ENCODE results near the gene PSMA5. TPM values are rescaled to one million over a fixed set of nuclear protein-coding genes. Genes with fewer than 3 reads are reported as not detected.

PSMA5 gene
- total and polyA plus RNA-seq, 5 experiments from 2014 or later, result 71.1 to 93.9 (median 74.5) TPM

GRCh38 chr1:109425391-109426280 lies 612 bp downstream of the PSMA5 start:
- POLR2A ChIA-PET, result interaction anchor here (0.8 to 4.5 kb wide), 20 partner anchors 14 to 913 kb away, joined by 3 to 39 read pairs (median 4); partner anchors contain the start of genes AMIGO1, ATXN7L2, CYB561D1 and GNAI3

GRCh38 chr1:109423498-109423897 lies 2.8 kb downstream of the PSMA5 start:
- DNase-seq (no peak), ATAC-seq (no peak)
- H3K27me3 Mint-ChIP-seq, result no peaks in the 10 kb centered on the region
- peak overlapping the region; percentile 77 to 99 (median 98) for H3K27ac Mint-ChIP-seq
- H3K4me1 Mint-ChIP-seq, result peaks cover 24 to 57% (median 44%) of the 10 kb centered on the region in 4 donors
- peaks cover 0 to 46% (median 8%) of the 10 kb centered on the region in 3 donors for H3K36me3 Mint-ChIP-seq
- no peaks in the 10 kb centered on the region for H3K9me3 Mint-ChIP-seq
- POLR2A ChIA-PET, result interaction anchor here (0.6 to 4.5 kb wide), 2 partner anchors 60 to 311 kb away, joined by 3 to 39 read pairs; partner anchors contain the start of gene ATXN7L2
- peak overlapping the region in 9 of 10 donors; percentile 36 to 98 (median 72) for H3K4me3 Mint-ChIP-seq

More at GRCh38 chr1:109425391-109426280, 612 bp downstream of the PSMA5 start:
- Mint-ChIP-seq H3K27ac (peak overlapping the region; percentile 77 to 99 (median 98)), H3K36me3 (peaks cover 0 to 26% (median 1%) of the 10 kb centered on the region in 3 donors), H3K27me3 (no peaks in the 10 kb centered on the region), H3K4me3 (peak overlapping the region; percentile 94 to 99 (median 97)), H3K4me1 (peaks cover 24 to 49% (median 42%) of the 10 kb centered on the region in 4 donors), H3K9me3 (no peaks in the 10 kb centered on the region)
- DNase-seq (peak in 6 of 10 donors; percentile 13 to 73 (median 58)), ATAC-seq (peak; percentile 36 to 50)

GRCh38 chr1:109412551-109412950 lies 13.7 kb downstream of the PSMA5 start:
- Mint-ChIP-seq H3K36me3 (peaks cover 11 to 99% (median 39%) of the 10 kb centered on the region in 3 donors), H3K27ac (peak overlapping the region in 2 of 10 donors; percentile 37 to 66), H3K4me1 (peaks cover 28 to 61% (median 44%) of the 10 kb centered on the region in 4 donors), H3K4me3 (no peak overlapping the region), H3K27me3 (no peaks in the 10 kb centered on the region), H3K9me3 (no peaks in the 10 kb centered on the region)
- ATAC-seq (no peak), DNase-seq (no peak)
- POLR2A ChIA-PET, result interaction anchor here (0.5 to 0.8 kb wide), 2 partner anchors 13 to 101 kb away, joined by 3 to 6 read pairs; no protein-coding TSS in a partner anchor

- Mint-ChIP-seq H3K4me3 (peak overlapping the region in 4 of 10 donors; percentile 6 to 42 (median 19)), H3K27ac (peak overlapping the region; percentile 23 to 89 (median 78)), H3K4me1 (peaks cover 11 to 34% (median 18%) of the 10 kb centered on the region in 4 donors), H3K36me3 (peaks cover 6 to 86% (median 25%) of the 10 kb centered on the region in 3 donors), H3K9me3 (no peaks in the 10 kb centered on the region), H3K27me3 (no peaks in the 10 kb centered on the region)
- no peak for DNase-seq
- POLR2A ChIA-PET, result no interaction called here
- peak in 1 of 2 donors; percentile 39 for ATAC-seq
Observed at GRCh38 chr1:109404838-109405237, 21.4 kb downstream of the PSMA5 start.

- Mint-ChIP-seq H3K4me3 (no peak overlapping the region), H3K27ac (peak overlapping the region in 2 of 10 donors; percentile 31 to 36), H3K4me1 (peaks cover 14 to 34% (median 23%) of the 10 kb centered on the region in 4 donors), H3K27me3 (peaks cover 0 to 4% (median 1%) of the 10 kb centered on the region in 5 donors), H3K9me3 (no peaks in the 10 kb centered on the region), H3K36me3 (peaks cover 0 to 57% (median 13%) of the 10 kb centered on the region in 3 donors)
- no peak for DNase-seq
- POLR2A ChIA-PET, result interaction anchor here (0.7 to 1.0 kb wide), 3 partner anchors 23 to 143 kb away, joined by 3 to 4 read pairs (median 4); no protein-coding TSS in a partner anchor
- ATAC-seq, result no peak
Observed at GRCh38 chr1:109402025-109402424, 24.2 kb downstream of the PSMA5 start.

GRCh38 chr1:109400035-109400655 lies 26.1 kb downstream of the PSMA5 start:
- Mint-ChIP-seq H3K4me1 (peaks cover 11 to 34% (median 25%) of the 10 kb centered on the region in 4 donors), H3K27me3 (peaks cover 13 to 20% (median 17%) of the 10 kb centered on the region in 5 donors), H3K27ac (no peak overlapping the region), H3K9me3 (no peaks in the 10 kb centered on the region), H3K4me3 (no peak overlapping the region), H3K36me3 (peaks cover 0 to 40% (median 6%) of the 10 kb centered on the region in 3 donors)
- no peak for ATAC-seq
- POLR2A ChIA-PET, result interaction anchor here (0.7 to 0.9 kb wide), 2 partner anchors 25 to 300 kb away, joined by 3 read pairs; no protein-coding TSS in a partner anchor
- no peak for DNase-seq

GRCh38 chr1:109399326-109399957 lies 26.8 kb downstream of the PSMA5 start:
- H3K4me3 Mint-ChIP-seq, result peak overlapping the region in 9 of 10 donors; percentile 16 to 85 (median 74)
- DNase-seq, result peak in 6 of 10 donors; percentile 15 to 72 (median 48)
- peak overlapping the region in 1 of 10 donors; percentile 36 for H3K27ac Mint-ChIP-seq
- H3K36me3 Mint-ChIP-seq, result peaks cover 0 to 34% (median 2%) of the 10 kb centered on the region in 3 donors
- no peaks in the 10 kb centered on the region for H3K9me3 Mint-ChIP-seq
- H3K27me3 Mint-ChIP-seq, result peaks cover 14 to 26% (median 24%) of the 10 kb centered on the region in 5 donors
- H3K4me1 Mint-ChIP-seq, result peaks cover 5 to 27% (median 18%) of the 10 kb centered on the region in 4 donors
- POLR2A ChIA-PET, result interaction anchor here (0.6 to 2.1 kb wide), 6 partner anchors 10 to 299 kb away, joined by 3 to 8 read pairs (median 3); partner anchors contain the start of genes PSRC1 and SARS1
- peak in 1 of 2 donors; percentile 21 for ATAC-seq

- ATAC-seq (no peak), DNase-seq (peak in 1 of 10 donors; percentile 18)
- peaks cover 5 to 27% (median 18%) of the 10 kb centered on the region in 4 donors for H3K4me1 Mint-ChIP-seq
- POLR2A ChIA-PET, result interaction anchor here (0.6 to 2.3 kb wide), 9 partner anchors 9 to 299 kb away, joined by 3 to 11 read pairs (median 3); partner anchors contain the start of genes PSMA5, PSRC1 and SARS1
- H3K27ac Mint-ChIP-seq, result peak overlapping the region in 3 of 10 donors; percentile 5 to 31 (median 9)
- peaks cover 17 to 33% (median 26%) of the 10 kb centered on the region in 5 donors for H3K27me3 Mint-ChIP-seq
- H3K9me3 Mint-ChIP-seq, result no peaks in the 10 kb centered on the region
- peak overlapping the region; percentile 75 to 91 (median 84) for H3K4me3 Mint-ChIP-seq
- H3K36me3 Mint-ChIP-seq, result peaks cover 0 to 27% (median under 1%) of the 10 kb centered on the region in 3 donors
Observed at GRCh38 chr1:109398343-109399225, 27.7 kb downstream of the PSMA5 start.

- peak within 1 kb of the TSS in 6 of 10 donors; percentile 9 to 82 (median 62) for H3K27ac Mint-ChIP-seq
- no peaks in the 10 kb centered on the region for H3K9me3 Mint-ChIP-seq
- H3K27me3 Mint-ChIP-seq, result peaks cover 18 to 41% (median 28%) of the 10 kb centered on the region in 5 donors
- H3K4me1 Mint-ChIP-seq, result peaks cover 5 to 27% (median 18%) of the 10 kb centered on the region in 4 donors
- peaks cover 0 to 22% (median 0%) of the 10 kb centered on the region in 3 donors for H3K36me3 Mint-ChIP-seq
- POLR2A ChIA-PET, result interaction anchor here (0.6 to 2.3 kb wide), 7 partner anchors 12 to 184 kb away, joined by 3 to 11 read pairs (median 5); partner anchors contain the start of genes PSMA5, PSRC1 and SARS1
- peak within 1 kb of the TSS; percentile 81 to 93 (median 90) for H3K4me3 Mint-ChIP-seq
- ATAC-seq (peak; percentile 97 to 99), DNase-seq (peak; percentile 46 to 86 (median 71))
Observed at GRCh38 chr1:109397581-109398342, 28.5 kb downstream of the PSMA5 start, which contains the start of gene SORT1. SORT1 (minus strand) TSS chr1:109397918; CDS start chr1:109397892, 26 bp downstream.

Measured in naive thymus-derived CD8-positive, alpha-beta T cell (primary cell).